Loucy (cell line): ENCODE data around the gene THSD7A.

ENCODE experiments used
- H2AFZ ChIP-seq: fragments of 200-600 bp; sonication (generic); 2 replicates; pipeline ENCODE4 v1.6.0; 2016; ENCODE audit warnings: antibody characterized with exemption, mild to moderate bottlenecking, low read length, moderate library complexity
- H3F3A ChIP-seq: fragments of 200-600 bp; 2 replicates; pipeline ENCODE4 v1.6.0; 2016; ENCODE audit warnings: antibody characterized with exemption, low read depth, mild to moderate bottlenecking
- H3K27me3 ChIP-seq: fragments of 200-600 bp; sonication (generic); 2 replicates; pipeline ENCODE4 v1.6.1; 2014; ENCODE audit warnings: low read length, mild to moderate bottlenecking; ENCODE audit not compliant: insufficient read depth, poor library complexity, severe bottlenecking
- H3K36me3 ChIP-seq: fragments of 200-600 bp; sonication (generic); 2 replicates; pipeline ENCODE4 v1.6.1; 2016; ENCODE audit warnings: low read length; ENCODE audit not compliant: insufficient read depth
- H3K4me1 ChIP-seq: fragments of 200-600 bp; sonication (generic); 2 replicates; pipeline ENCODE4 v1.5.1; 2014; ENCODE audit warnings: low read length, mild to moderate bottlenecking; ENCODE audit not compliant: insufficient read depth, poor library complexity, severe bottlenecking
- H3K4me2 ChIP-seq: fragments of 200-600 bp; sonication (generic); 2 replicates; pipeline ENCODE4 v1.6.0; 2014; ENCODE audit warnings: antibody characterized with exemption, low read length, low read depth, mild to moderate bottlenecking; ENCODE audit not compliant: poor library complexity, severe bottlenecking
- H3K4me3 ChIP-seq: fragments of 200-600 bp; sonication (generic); 2 replicates; pipeline ENCODE4 v1.5.1; 2014; ENCODE audit warnings: low read length, mild to moderate bottlenecking, mixed read lengths; ENCODE audit not compliant: poor library complexity, severe bottlenecking
- H3K79me2 ChIP-seq: fragments of 200-600 bp; sonication (generic); 2 replicates; pipeline ENCODE4 v1.6.1; 2014; ENCODE audit warnings: low read length; ENCODE audit not compliant: insufficient read depth
- H3K9ac ChIP-seq: fragments of 200-600 bp; sonication (generic); 2 replicates; pipeline ENCODE4 v1.6.0; 2014; ENCODE audit warnings: mild to moderate bottlenecking, low read depth, low read length, moderate library complexity; ENCODE audit not compliant: poor library complexity, severe bottlenecking
- H3K9me2 ChIP-seq: fragments of 200-600 bp; sonication (generic); replicated peaks from 2 replicates; pipeline ENCODE4 v1.6.1; 2016; ENCODE audit warnings: low read depth, low read length, mixed read lengths
- H3K9me3 ChIP-seq: fragments of 200-600 bp; sonication (generic); 2 replicates; pipeline ENCODE4 v1.6.1; 2014; ENCODE audit warnings: mild to moderate bottlenecking, antibody characterized with exemption, low read length, low read depth; ENCODE audit not compliant: insufficient read depth
- H4K20me1 ChIP-seq: fragments of 200-600 bp; sonication (generic); 2 replicates; pipeline ENCODE4 v1.6.0; 2014; ENCODE audit warnings: antibody characterized with exemption, low read length, mild to moderate bottlenecking; ENCODE audit not compliant: insufficient read depth, poor library complexity, severe bottlenecking
- EZH2phosphoT487 ChIP-seq: fragments of 200-600 bp; IDR thresholded peaks from 2 replicates; pipeline ENCODE4 v1.6.1; 2018; ENCODE audit warnings: antibody characterized with exemption, mild to moderate bottlenecking, moderate library complexity, borderline replicate concordance
- TF ChIP-seq, protein P1 (sequence below): fragments of 200-600 bp; sonication (generic); conservative IDR thresholded peaks from 2 replicates; pipeline ENCODE4 v1.5.1; 2014; ENCODE audit warnings: mild to moderate bottlenecking, antibody characterized with exemption, low read length

THSD7A gene

DNA sequence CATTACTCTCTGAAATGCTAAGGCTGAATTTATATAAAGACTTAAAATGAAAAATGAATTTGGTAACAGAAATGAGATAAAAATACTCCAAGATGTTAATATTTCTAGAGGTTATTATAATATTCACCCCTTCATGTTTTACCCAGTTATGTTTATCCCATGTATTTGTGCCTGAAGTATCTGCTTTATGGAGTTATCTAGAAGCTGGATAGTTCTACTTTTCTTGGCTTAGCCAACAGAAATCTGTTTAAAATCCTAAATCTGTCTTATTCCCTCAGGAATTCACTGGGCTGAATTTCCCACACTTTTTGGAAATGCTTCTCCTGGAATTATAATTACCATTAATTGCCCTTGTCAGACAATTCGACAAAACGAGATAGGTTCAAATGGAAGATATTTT, 201.6 kb downstream of the THSD7A start:
- no peak overlapping the region for H2AFZ ChIP-seq
- no peaks in the 10 kb centered on the region for H3K9me3 ChIP-seq
- peaks cover 3% of the 10 kb centered on the region for H3K4me1 ChIP-seq
- no peaks in the 10 kb centered on the region for H3K27me3 ChIP-seq
- H3K9me2 ChIP-seq, result no peaks in the 10 kb centered on the region
- no peak overlapping the region for H3K9ac ChIP-seq
- TF ChIP-seq EZH2phosphoT487, result no peak
- TF ChIP-seq, protein P1, sequence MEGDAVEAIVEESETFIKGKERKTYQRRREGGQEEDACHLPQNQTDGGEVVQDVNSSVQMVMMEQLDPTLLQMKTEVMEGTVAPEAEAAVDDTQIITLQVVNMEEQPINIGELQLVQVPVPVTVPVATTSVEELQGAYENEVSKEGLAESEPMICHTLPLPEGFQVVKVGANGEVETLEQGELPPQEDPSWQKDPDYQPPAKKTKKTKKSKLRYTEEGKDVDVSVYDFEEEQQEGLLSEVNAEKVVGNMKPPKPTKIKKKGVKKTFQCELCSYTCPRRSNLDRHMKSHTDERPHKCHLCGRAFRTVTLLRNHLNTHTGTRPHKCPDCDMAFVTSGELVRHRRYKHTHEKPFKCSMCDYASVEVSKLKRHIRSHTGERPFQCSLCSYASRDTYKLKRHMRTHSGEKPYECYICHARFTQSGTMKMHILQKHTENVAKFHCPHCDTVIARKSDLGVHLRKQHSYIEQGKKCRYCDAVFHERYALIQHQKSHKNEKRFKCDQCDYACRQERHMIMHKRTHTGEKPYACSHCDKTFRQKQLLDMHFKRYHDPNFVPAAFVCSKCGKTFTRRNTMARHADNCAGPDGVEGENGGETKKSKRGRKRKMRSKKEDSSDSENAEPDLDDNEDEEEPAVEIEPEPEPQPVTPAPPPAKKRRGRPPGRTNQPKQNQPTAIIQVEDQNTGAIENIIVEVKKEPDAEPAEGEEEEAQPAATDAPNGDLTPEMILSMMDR, result no peak
- H3K36me3 ChIP-seq, result no peaks in the 10 kb centered on the region
- H4K20me1 ChIP-seq, result no peaks in the 10 kb centered on the region
- no peak overlapping the region for H3K4me2 ChIP-seq
- no peak overlapping the region for H3K4me3 ChIP-seq
- no peaks in the 10 kb centered on the region for H3K79me2 ChIP-seq
- no peaks in the 10 kb centered on the region for H3F3A ChIP-seq

DNA sequence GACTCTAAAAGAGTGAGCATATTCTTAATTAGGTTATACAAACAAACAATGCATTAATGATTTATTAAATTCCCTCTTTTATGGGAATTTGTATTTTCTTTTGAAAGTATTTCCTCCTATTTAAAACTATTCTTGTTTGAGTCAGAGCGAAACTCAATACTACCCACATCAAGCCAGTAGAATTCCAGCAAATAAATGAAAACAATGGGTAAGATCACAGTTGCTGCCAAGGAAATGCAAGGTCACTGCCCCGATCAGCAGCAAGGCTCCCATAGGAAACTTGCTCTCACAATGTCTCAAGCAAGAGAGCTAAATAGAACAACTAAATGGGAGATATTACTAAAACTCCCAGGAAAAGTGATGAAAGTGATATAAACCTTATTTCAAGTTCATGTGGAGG, 206.3 kb downstream of the THSD7A start:
- no peak overlapping the region for H3K9ac ChIP-seq
- H3F3A ChIP-seq, result no peaks in the 10 kb centered on the region
- no peak overlapping the region for H2AFZ ChIP-seq
- H3K9me2 ChIP-seq, result no peaks in the 10 kb centered on the region
- no peaks in the 10 kb centered on the region for H3K9me3 ChIP-seq
- H4K20me1 ChIP-seq, result no peaks in the 10 kb centered on the region
- H3K4me2 ChIP-seq, result no peak overlapping the region
- H3K4me3 ChIP-seq, result no peak overlapping the region
- H3K4me1 ChIP-seq, result no peaks in the 10 kb centered on the region
- H3K79me2 ChIP-seq, result no peaks in the 10 kb centered on the region
- no peaks in the 10 kb centered on the region for H3K36me3 ChIP-seq
- TF ChIP-seq EZH2phosphoT487, result no peak
- TF ChIP-seq, protein P1, result no peak
- H3K27me3 ChIP-seq, result no peaks in the 10 kb centered on the region

DNA sequence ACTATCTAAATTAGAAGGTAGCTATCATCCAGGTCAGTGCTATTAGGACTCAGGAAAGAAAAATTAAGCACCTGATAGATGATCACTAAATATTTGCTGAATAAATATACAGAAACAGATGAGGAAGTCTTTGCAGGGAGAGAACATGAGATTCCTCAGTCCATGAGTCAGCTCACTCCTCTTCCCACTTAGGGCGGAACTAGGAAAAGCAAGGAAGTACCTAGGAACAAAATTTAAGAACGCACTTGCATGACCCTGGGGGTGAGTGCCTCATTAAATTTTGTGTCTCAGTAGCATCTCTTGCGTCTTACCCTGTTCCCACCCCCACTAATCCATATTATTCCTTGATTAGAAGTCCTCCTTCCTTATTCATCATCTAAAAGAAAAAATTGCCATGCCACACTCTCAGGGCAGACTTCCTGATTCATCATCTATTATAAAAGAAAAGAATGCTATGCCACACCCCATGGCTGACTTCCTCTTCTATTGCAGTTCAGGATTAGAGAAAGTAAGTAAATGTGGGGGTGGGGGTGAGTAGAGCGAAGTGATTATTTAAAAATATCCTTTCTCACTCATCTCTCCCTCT, 208.8 kb downstream of the THSD7A start:
- TF ChIP-seq, protein P1, result no peak
- no peak for TF ChIP-seq EZH2phosphoT487
- Histone ChIP-seq H3K9me3 (no peaks in the 10 kb centered on the region), H3K4me3 (no peak overlapping the region), H2AFZ (peak overlapping the region; percentile 44; the same call in 1 of the 2 replicates), H3K9me2 (no peaks in the 10 kb centered on the region), H3K4me2 (no peak overlapping the region), H3K27me3 (no peaks in the 10 kb centered on the region), H3K4me1 (no peaks in the 10 kb centered on the region), H4K20me1 (no peaks in the 10 kb centered on the region), H3K36me3 (no peaks in the 10 kb centered on the region), H3F3A (no peaks in the 10 kb centered on the region), H3K9ac (no peak overlapping the region), H3K79me2 (no peaks in the 10 kb centered on the region)
